ENCODE results near the gene CADPS2. TPM values are rescaled to one million over a fixed set of nuclear protein-coding genes. Genes with fewer than 3 reads are reported as not detected.

The CADPS2 gene
- total and polyA plus RNA-seq, 2 of the 8 experiments (the other 6 are each of a cell fraction or from before 2014, with no cell fraction given), result 8.9 to 22.3 TPM

DNA sequence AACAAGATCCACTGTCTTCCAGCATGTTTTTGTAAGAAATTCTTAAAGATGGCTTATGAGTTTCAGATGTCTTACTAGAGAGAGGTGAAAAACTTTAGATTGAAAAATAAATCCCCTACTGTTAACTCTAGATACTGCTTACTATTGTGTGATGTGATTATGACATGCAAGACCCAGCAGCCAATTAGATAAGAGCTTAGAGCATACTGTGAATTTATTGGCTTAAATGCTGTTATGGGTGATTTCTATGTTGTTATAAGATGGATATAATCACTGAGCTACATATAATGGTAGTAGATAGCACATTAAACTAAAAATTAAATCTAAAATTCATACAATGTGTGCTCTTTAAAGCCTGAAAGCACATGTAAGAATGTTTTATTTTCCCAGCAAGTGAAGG is 187.2 kb downstream of the CADPS2 start, which contains the start of gene RNF133:
Gene RNF133, minus strand, starts transcription at position 101 of the 400 bp plus-strand sequence. CDS start 199 bp downstream, outside the sequence.
- no peak within 1 kb of the TSS for H3K14ac ChIP-seq (ENCODE audit: insufficient read length)
- CTCF ChIA-PET (ENCODE audit: partially characterized antibody), result interaction anchor here (1.0 to 6.4 kb wide), 3 partner anchors 11 to 355 kb away, joined by 3 to 35 read pairs (median 3); no protein-coding TSS in a partner anchor
- H2AFZ ChIP-seq (ENCODE audit: low read length), result no peak within 1 kb of the TSS
- H2BK5ac ChIP-seq (ENCODE audit: low read depth, low read length), result no peak within 1 kb of the TSS
- no peak within 1 kb of the TSS for H3K27ac ChIP-seq (ENCODE audit: low read depth, low read length)
- no peaks in the 10 kb centered on the region for H3K79me2 ChIP-seq (ENCODE audit: control insufficient read depth in 1 of 2, insufficient read depth in 2 of 2, low read length in 2 of 2)
- no peak within 1 kb of the TSS for H2BK12ac ChIP-seq (ENCODE audit: low read depth, low read length)
- no peak within 1 kb of the TSS for H4K91ac ChIP-seq (replicated peaks; ENCODE audit: insufficient read length, low read length)
- POLR2A ChIA-PET (ENCODE audit: partially characterized antibody), result no interaction called here
- H3K36me3 ChIP-seq (ENCODE audit: control insufficient read depth in 2 of 4, insufficient read depth in 4 of 4, low read length in 3 of 4), result no peaks in the 10 kb centered on the region
- H3K4me3 ChIP-seq (ENCODE audit: extremely low read depth in 1 of 4, insufficient read depth in 2 of 4, low read depth in 3 of 4, low read length in 4 of 4), result no peak within 1 kb of the TSS
- no peak for DNase-seq (ENCODE audit: low read depth in 1 of 2, low spot score in 2 of 2)
- no peak within 1 kb of the TSS for H3K56ac ChIP-seq (replicated peaks; ENCODE audit: insufficient read length, low read depth, low read length)
- H2BK20ac ChIP-seq (ENCODE audit: low read length), result no peak within 1 kb of the TSS
- no peak within 1 kb of the TSS for H3K4ac ChIP-seq (replicated peaks; ENCODE audit: insufficient read length, low read depth, low read length)
- no peaks in the 10 kb centered on the region for H3K23me2 ChIP-seq (ENCODE audit: low read depth, low read length)
- H3K27me3 ChIP-seq (replicated peaks in 1 of 4; ENCODE audit: control insufficient read depth in 3 of 4, extremely low read depth in 1 of 4, insufficient read depth in 3 of 4, low read length in 3 of 4), result no peaks in the 10 kb centered on the region
- H3K9me3 ChIP-seq (ENCODE audit: insufficient read depth in 2 of 2, low read depth in 1 of 2, low read length in 1 of 2), result no peaks in the 10 kb centered on the region; a peak in 1 of 4 replicates
- H4K5ac ChIP-seq (ENCODE audit: insufficient read length, low read depth, low read length), result no peak within 1 kb of the TSS
- no peak within 1 kb of the TSS for H3K9ac ChIP-seq (replicated peaks in 1 of 4; ENCODE audit: extremely low read depth in 1 of 4, low read depth in 3 of 4, low read length in 3 of 4)
- H2BK15ac ChIP-seq (ENCODE audit: low read length), result no peak within 1 kb of the TSS
- H2AK5ac ChIP-seq (ENCODE audit: low read depth, low read length), result no peak within 1 kb of the TSS
- H3K79me1 ChIP-seq (ENCODE audit: low read depth, low read length), result no peaks in the 10 kb centered on the region
- H4K8ac ChIP-seq (ENCODE audit: extremely low read depth, insufficient read depth, low read length), result no peak within 1 kb of the TSS
- no peak within 1 kb of the TSS for H2BK120ac ChIP-seq (replicated peaks; ENCODE audit: low read depth, low read length)
- H3K18ac ChIP-seq (ENCODE audit: extremely low read depth, low read length), result no peak within 1 kb of the TSS
- H3K4me1 ChIP-seq (replicated peaks in 1 of 4; ENCODE audit: control insufficient read depth in 3 of 4, insufficient read depth in 4 of 4, low read length in 3 of 4), result peaks cover 0 to 8% (median 3%) of the 10 kb centered on the region in 4 experiments; a peak in 3 of 7 replicates
- FAIRE-seq, result no peak
- H3K23ac ChIP-seq (ENCODE audit: insufficient read length), result no peak within 1 kb of the TSS
- TF ChIP-seq BACH1 (IDR thresholded peaks at IDR 0.05; ENCODE audit: low read length) (no peak), KDM5A (IDR thresholded peaks at IDR 0.05; ENCODE audit: low read length) (no peak), FOSL1 (IDR thresholded peaks at IDR 0.05; ENCODE audit: insufficient read depth, low read depth, low read length) (no peak), SP2 (IDR thresholded peaks at IDR 0.05; ENCODE audit: low read length) (no peak), SAP30 (IDR thresholded peaks at IDR 0.05; ENCODE audit: insufficient read depth, insufficient replicate concordance, low read length) (no peak), ZNF274 (IDR thresholded peaks at IDR 0.05; ENCODE audit: borderline replicate concordance, extremely low read depth, low read length) (no peak), RNF2 (IDR thresholded peaks at IDR 0.05; ENCODE audit: borderline replicate concordance, low read depth, low read length, missing control alignments, poor library complexity, severe bottlenecking) (no peak), NANOG (IDR thresholded peaks at IDR 0.05; ENCODE audit: insufficient read depth, low read depth, low read length, poor library complexity, severe bottlenecking) (no peak), HDAC2 (IDR thresholded peaks at IDR 0.05; ENCODE audit: borderline replicate concordance in 1 of 2, low read depth in 2 of 2, low read length in 2 of 2) (no peak), EP300 (IDR thresholded peaks at IDR 0.05; ENCODE audit: borderline replicate concordance in 1 of 2, low read depth in 2 of 2, low read length in 2 of 2) (no peak)
- TF ChIP-seq, protein P1, sequence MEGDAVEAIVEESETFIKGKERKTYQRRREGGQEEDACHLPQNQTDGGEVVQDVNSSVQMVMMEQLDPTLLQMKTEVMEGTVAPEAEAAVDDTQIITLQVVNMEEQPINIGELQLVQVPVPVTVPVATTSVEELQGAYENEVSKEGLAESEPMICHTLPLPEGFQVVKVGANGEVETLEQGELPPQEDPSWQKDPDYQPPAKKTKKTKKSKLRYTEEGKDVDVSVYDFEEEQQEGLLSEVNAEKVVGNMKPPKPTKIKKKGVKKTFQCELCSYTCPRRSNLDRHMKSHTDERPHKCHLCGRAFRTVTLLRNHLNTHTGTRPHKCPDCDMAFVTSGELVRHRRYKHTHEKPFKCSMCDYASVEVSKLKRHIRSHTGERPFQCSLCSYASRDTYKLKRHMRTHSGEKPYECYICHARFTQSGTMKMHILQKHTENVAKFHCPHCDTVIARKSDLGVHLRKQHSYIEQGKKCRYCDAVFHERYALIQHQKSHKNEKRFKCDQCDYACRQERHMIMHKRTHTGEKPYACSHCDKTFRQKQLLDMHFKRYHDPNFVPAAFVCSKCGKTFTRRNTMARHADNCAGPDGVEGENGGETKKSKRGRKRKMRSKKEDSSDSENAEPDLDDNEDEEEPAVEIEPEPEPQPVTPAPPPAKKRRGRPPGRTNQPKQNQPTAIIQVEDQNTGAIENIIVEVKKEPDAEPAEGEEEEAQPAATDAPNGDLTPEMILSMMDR (IDR thresholded peaks at IDR 0.05; ENCODE audit: control extremely low read depth in 1 of 3, insufficient read depth in 1 of 3, low read depth in 1 of 3, low read length in 3 of 3), result no peak
- H4K20me1 ChIP-seq (replicated peaks in 1 of 2; ENCODE audit: control insufficient read depth in 1 of 2, insufficient read depth in 2 of 2, low read length in 2 of 2), result no peaks in the 10 kb centered on the region
- no peak within 1 kb of the TSS for H3K4me2 ChIP-seq (ENCODE audit: insufficient read depth in 1 of 2, low read depth in 2 of 2, low read length in 2 of 2)

All from H1 (cell line).